HG02588 (cell line): ENCODE data around the gene AMN.

Experiments
- ATAC-seq: cut with Tn5 transposase; IDR thresholded peaks from one replicate; pipeline ENCODE4 v1.9.1; 2021; ENCODE audit warnings: mild to moderate bottlenecking, moderate library complexity; ENCODE audit not compliant: unreplicated experiment

AMN gene

DNA sequence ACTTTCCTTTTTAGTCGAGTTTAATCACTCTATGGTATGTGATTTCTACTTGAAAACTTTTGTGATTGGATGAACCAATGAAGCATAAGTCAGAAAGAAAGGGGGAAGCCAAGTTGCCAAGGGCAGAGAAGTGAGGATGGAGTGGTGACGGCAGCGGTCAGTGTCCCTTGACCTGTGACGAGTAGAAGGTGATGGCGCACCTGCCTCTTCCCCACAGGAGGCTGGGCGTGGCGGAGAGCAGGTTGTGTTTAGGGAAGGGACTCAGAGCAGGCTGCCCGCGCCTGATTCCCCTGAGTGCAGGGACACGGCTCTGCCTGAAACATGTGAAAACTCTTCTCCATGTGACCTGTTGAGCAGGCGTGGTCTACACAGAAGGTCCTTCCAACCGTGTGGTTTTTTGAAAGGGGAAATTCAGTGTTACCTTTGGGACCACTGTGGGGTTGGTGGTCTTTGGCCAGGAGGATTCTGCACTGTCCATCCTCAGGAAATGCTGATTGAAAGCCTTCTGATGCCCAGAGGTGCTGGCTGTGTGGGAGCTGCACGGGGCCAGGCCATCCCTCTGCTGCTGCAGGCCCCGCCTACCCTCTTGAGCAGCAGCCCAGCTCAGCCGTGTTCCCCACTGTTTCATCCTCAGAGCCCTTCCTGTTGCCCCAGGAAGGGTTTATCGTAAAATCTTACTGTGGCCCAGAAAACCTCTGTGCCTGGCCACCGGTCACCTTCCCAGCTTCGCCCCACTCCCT is 23.5 kb upstream of the AMN start:
- no peak for ATAC-seq

DNA sequence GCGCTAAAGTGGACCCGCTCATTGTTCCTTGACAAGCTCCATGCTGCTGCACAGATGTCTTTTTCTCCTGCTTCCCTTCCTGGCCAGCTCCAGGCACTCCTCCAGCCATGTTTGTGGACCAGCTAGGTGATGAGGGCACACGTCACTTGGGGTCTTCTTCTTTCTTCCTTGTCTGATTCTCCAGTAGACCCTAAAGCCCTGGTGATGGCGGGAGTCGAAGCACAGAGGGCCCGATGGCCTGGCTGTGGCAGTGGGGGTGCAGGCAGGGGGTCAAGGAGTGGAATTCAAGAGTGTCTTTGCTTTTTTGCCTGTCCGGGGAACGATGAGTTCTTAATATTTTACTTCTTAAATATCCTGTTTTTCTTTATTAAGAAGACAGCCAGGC is 23.0 kb upstream of the AMN start:
- ATAC-seq = no peak

DNA sequence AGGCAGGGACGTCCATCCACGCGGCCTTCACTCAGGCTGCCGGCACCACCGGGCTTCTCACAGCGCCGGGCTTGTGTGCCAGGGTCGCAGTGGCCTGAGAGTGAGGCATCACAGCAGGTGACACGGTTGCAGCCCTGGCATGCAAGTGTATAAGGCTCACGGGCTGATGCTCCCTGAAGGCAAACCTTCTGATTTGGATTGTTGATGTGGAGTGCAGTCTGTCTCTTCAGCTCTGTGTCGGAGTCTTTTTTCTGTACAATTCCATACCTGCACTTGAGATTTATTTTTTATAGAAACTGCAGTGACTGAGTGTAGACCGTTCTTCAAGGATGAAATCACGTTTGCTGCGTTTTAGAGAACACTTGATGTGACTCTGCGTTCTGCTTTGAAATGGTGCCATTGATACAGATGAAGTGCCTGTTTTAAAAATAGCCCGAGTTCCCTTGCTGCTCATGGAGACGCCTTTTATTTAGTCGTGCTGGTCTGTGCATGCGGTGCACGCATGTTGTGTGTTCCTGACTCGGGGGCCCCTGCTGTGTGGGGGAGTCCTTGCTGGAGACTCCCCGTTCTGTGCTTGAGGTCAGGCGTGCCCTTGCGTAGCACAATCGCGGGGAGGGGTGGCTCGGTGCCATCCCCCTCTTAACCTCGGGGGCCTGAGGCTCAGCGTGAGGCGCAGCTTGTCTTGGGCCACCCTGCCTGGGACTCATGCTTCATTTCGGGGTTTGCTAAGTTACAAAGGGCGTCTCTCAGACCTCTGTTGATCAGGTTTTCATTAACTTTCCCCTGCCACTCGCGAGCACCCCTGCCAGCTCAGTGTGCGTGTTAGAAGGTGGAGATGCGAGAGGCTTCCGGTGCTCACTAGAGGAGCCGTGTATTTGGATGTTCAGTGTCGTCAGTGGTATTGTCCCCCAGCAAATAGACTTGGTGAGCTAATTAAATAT is 21.6 kb upstream of the AMN start:
- peak; percentile 53 for ATAC-seq

DNA sequence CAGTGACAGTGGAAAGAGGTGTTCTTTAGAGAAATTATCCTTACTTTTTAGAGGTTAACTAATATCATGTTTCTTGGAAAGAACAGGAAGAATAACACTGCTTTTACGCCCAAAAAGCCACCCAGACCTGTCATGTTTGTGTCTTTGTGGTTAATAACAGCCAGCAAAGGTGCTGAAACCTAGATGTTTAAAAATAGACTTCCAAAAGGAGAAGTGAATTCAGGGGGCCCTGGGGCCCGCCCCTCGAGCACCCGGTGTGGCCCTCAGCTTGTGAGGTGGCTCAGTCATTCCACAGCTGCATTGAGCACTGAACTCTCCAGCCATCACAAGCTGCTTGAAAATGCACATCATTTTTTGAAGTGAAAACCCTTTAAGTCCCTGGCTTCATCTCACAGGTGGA is 20.8 kb upstream of the AMN start:
- ATAC-seq = peak; percentile 69

DNA sequence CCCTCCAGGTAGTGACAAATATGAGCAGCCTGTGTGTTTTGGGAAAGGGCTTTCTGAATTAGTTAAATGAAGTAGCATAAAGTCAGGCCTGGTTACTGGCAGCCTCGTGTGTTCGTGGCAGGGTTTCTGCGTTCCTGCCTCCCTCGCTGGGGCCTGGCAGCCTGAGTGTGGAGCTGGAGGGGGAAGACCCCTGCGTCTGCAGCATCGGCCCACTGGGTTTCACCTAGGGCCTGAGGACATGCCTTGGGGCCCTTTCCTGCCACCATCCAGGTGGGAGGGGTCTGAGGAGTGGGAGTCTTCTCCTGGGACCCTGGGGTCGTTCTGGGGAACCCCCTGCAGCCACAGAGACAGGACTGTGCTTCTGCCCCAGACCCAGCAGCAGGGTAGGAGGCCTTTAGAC is 20.4 kb upstream of the AMN start:
- ATAC-seq = peak; percentile 4

DNA sequence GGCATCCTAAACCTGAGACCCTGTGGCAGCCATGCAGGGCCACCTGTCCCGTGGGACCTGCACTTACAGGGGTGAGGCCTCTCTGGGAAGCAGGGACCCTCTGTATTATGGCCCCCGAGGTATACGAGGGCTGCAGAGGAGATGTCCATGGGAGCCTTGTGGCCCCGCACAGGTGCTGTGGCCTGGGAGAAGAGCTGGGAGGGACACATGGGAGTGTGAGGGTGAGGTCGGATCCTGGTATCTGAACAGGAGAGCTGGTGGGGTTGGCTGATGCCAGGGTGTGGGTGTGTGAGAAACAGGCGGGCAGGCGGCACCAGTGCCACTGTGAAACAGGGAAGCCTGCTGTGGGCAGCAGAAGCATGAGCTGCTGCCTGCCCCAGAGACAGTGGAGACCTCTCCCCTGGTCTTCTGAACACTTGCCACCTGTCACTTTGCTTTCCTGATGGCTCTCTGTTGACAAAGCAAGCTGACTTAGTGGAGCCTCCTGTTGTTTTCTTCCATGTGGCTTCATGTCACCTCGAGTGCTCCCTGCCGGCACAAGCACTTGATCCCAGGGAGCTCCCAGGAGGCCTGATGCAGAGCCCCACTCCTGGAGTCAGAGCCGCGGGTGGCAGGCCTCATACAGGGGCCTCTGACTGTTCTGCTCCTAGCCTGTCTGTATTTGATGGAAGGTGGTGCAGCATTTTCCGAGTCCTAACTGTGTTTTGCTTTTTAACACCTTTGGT is 19.8 kb upstream of the AMN start:
- no peak for ATAC-seq

DNA sequence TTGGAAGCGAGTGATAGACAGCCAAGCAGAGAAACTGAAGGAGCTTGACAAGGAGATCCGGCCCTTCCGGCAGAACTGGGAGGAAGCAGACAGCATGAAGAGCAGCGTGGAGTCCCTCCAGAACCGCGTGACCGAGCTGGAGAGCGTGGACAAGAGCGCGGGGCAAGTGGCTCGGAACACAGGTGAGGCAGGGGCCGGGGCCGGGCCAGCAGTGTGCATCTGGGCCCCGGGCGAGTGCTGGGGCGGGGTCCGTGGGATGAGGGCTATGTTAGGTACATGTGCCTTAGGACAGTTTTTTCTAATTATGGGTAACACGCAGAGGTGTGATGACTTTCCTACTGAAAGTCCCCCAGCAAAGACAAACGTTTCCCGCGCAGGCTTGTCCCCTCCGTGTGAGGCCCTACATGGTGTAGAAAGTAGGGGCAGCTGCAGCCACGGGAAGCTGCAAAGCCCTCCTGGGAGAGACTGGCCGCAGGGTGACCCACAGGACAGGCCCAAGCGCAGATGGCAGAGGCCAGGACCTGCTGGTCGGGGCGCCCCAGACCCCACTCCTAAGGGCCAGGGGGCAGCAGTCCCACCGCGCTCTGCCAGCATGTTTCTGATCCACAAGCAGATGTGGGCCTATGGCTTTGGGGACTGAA is 19.1 kb upstream of the AMN start:
- ATAC-seq = no peak

DNA sequence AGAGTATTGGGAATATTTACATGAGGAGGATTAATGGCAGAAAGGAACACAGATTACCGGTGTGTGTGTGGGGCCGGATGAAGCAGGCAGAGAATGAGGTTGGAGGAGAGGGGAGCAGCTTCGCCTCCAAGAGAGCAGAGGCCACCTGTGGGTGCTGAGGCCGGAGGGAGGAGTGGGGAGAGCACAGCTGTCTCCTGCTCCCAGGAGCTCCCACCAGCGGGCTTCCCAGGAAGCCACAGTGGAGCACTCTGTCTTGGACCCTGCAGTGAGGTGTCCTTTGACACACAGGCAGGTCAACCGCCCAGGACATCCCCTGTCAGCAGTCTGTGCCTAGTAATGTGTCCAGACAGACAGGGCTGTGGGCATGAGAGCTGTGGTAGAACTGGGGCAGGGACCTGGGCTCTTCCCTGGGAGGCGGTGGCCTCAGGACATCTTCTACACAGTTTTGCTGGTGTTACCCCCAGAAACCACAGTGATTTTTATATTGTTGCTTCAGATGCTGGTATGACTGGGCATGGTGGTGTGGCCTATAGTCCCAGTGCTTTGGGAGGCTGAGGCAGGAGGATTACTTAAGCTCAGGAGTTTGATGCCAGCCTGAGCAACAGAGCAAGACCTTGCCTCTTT is 18.5 kb upstream of the AMN start:
- no peak for ATAC-seq

DNA sequence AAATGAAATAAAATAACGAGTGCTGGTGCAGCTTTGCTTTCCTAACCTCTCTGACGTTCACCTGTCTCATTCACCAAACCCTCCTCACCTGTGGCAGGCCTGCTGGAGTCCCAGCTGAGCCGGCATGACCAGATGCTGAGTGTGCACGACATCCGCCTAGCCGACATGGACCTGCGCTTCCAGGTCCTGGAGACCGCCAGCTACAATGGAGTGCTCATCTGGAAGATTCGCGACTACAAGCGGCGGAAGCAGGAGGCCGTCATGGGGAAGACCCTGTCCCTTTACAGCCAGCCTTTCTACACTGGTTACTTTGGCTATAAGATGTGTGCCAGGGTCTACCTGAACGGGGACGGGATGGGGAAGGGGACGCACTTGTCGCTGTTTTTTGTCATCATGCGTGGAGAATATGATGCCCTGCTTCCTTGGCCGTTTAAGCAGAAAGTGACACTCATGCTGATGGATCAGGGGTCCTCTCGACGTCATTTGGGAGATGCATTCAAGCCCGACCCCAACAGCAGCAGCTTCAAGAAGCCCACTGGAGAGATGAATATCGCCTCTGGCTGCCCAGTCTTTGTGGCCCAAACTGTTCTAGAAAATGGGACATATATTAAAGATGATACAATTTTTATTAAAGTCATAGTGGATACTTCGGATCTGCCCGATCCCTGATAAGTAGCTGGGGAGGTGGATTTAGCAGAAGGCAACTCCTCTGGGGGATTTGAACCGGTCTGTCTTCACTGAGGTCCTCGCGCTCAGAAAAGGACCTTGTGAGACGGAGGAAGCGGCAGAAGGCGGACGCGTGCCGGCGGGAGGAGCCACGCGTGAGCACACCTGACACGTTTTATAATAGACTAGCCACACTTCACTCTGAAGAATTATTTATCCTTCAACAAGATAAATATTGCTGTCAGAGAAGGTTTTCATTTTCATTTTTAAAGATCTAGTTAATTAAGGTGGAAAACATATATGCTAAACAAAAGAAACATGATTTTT is 17.1 kb upstream of the AMN start:
- ATAC-seq = no peak

DNA sequence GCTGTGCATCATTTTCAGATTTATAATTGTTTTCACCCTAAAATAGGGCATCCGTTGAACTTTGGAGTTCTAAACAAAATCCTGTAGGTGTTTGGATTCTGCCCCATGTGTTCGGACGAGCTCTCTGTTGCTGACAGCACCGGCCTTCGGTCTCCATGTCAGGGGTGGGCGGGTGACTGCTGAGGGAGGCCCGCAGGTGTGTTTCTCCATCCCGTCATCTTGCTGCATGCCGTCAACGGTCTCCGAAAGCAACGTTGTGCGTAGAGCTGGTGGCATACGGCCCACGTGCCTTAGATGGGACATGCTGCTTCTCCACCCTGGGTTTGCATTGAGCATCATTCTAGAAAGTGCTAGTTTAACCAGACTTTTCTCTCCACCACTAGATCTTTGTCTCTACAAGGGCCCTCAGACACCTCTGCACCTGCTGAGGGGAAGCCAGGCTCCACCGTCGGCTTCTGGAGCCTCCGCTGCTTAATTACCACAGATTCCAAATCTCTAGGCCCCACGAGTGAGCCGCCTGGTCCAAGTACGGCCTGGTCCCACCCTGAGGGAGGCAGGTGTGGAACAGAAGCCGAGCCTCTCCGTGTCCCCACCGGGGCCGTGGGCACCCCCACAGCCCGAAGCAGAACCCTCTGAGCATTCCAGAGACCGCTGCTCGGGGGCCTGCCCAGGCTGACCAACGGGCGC is 15.7 kb upstream of the AMN start:
- no peak for ATAC-seq

DNA sequence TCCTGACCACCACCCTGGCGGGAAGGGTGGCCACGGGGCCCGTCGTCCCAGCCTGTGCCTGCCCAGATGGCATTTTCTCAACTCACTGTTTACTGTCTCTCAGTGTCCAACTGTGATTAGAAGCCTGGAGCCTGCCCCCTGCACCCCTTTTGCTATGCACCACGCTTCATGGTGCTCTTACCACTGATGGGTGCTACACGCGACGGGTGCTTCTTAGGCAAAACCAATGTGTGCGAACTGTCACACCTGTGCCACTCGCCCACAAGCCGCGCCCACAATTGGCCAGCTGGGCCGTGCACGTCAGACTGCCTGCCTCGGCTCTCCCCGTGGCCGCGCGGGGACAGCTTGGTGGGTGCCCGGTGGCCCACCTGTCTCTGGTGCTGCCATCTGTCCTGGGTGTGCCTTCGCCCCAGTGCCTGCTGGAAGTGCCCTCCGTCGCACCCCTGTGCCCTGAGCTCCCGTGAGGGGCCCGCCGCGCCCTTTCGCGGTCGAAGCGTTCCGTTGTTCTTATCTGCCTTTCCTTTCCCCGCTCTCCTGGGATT is 15.1 kb upstream of the AMN start:
- ATAC-seq = no peak

DNA sequence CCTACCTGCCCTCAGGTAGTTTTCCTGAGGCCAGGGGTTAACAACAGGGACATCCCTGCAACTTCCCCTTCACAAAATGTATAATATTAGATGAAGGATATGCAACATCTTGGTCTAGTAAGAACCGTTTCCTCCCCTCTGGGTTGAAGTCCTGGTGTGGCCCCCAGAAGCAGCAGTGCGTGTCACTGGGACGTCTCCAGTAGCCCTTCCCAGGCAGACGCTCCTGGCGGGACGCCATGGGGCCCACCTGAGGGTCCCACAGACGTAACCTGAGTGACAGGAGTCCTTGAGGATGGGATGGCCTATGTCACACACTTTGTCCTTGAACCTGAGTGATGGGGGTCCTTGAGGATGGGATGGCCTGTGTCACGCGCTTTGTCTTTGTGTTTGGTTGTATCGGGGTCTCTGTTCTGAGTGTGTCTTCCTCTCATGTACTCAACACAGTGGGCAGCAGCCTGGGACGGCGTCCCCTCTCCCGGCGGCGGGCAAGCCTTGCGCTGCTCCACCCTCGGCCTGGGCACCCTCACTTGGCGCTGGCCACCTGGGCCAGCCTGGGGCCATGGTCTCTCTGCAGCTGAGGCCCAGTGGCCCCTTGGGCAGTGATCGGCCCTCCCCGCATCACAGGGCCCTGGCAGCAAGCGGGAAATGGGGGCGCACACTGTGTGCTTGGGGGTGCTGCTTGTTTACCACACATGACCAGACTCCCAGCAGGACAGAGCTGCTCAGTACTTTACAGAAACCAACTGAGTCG is 14.3 kb upstream of the AMN start:
- ATAC-seq = no peak

DNA sequence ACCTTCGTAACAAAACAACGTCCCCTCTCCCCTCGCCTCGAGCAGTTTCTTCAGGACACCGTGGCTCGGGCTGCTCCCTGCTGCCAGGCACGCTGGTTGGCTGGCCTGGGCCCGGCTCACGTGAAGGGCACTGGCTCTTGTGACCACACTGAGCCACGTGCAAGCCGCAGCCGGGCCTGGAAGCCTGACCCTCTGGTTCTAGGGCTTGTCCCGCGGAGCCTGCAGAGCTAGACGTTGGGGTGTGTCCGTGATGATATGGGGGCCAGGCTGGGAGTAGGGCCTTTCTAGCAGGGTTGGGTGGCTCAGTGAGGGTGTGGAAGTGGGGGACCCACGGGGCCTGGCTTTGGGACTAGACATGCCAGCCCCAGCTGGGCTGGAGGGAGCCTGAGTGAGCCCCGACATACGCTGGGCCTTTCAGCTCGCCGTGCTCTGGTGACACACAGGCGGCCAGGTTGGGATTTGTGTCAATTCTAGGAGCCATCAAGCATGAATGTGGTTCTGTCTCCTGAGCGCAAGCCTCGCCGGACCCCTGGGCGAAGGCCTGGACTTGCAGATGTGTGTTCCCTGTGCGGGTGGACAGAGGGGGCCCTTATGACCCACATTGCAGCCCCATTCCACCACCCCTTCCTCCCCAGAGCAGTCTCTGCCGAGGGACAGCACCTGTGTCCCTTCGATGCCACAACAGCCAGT is 13.6 kb upstream of the AMN start:
- no peak for ATAC-seq

DNA sequence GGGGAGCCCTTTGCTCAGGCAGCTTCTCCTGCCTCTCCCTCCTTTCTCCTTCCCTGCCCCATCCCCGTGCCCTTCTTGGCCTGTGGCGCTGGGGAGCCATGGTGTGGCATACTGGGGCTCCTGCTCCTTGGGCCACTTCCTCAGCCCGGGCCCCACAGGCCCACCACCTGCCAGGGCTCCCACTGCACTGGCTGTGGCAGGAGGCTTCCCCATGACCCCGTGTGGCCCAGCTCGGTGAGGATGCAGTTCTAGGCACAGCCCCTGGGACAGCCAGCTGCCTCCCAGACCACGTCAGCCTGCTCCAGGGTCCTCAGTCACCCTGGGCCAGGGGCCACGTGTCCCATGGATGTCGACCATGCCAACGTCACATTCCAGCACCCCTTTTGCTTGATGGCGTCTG is 13.0 kb upstream of the AMN start:
- ATAC-seq = no peak

DNA sequence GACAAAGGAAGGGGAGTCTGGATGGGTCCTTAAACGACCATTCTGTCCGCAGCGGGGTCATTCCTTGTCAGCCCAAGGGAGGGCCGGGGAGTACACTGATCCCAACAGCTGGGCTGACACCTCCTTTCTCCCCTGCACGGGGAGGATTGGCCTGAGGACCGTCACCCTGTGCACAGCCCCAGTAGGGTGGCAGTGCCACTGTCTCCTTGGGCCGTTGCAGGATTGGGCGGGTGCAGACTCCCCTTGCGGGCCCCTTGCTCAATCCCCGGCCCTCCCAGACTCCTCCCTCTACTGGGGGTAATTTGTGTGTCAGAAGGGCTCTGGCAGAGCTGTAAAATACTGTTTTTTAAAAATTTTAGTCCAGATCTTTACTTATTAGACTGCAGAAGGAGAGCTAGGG is 12.6 kb upstream of the AMN start:
- ATAC-seq = no peak

DNA sequence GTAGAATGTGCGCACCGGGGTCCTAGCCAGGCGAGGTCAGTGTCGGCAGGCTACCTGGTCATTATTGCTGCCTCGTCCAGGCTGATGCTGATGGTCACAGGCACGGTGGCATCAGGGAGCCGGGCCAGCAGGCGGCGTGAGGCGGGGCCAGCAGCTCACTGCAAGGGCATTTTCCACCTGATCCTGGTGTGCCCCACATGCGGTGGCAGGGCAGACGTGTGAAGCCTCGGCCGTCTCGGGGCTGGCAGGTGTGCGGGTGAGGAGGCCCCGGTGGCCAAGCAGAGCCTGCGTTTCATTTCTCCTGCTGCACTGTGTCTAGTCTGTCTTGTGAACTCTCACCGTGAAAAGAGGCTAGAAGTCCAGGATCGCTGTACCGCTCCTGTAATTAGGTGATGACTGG is 12.0 kb upstream of the AMN start:
- ATAC-seq = no peak

DNA sequence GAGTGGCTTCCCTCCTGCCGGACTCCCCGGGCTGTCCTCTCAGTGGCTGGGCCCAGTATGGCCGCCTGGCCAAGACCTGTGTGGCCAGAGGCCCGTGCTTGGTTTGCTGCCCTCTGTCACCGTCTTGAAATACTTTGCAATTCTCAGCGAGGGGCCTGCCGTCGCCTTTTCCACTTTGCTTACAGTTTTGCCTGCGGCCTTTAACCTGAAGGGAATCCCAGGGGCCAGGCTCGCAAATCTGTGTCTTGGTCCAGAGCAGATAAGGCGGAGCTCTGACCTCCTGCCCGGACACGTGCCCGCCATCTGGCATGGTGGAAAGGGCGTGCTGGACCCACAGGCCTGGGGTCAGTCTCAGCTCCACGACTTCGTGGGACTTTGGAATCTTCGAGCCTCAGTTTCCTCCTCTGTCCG is 10.9 kb upstream of the AMN start:
- ATAC-seq = no peak
